HG02981 (cell line): ENCODE measurements around the gene IL3RA.
"Not testable (repeated sequence)": the region's sequence is repeated elsewhere in the genome, so short reads cannot be mapped to it uniquely, and the experiment has no call there.

Experiments used
- ATAC-seq: cut with Tn5 transposase; IDR thresholded peaks from one replicate; pipeline ENCODE4 v1.9.1; 2021; ENCODE audit warnings: mild to moderate bottlenecking, moderate library complexity; ENCODE audit not compliant: unreplicated experiment

Gene IL3RA

DNA sequence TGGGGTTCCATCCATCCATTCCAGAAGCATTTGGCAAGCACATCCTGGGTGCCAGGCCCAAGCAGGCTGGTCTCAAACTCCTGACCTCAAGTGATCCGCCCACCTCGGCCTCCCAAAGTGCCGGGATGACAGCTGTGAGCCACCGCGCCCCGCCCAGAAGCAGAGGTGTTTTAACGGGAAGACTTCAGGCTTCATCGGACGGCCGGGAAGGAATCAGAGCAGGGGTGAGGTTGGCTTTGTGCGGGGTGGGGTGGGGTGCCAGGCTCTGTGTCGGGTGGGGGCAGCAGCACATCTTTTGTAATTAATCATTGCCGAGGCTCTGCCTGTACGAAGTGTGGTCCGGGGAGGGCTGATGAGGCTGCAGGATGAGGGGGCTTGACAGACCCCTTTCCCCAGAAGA lies 60.4 kb downstream of the IL3RA start:
- ATAC-seq, result no peak

DNA sequence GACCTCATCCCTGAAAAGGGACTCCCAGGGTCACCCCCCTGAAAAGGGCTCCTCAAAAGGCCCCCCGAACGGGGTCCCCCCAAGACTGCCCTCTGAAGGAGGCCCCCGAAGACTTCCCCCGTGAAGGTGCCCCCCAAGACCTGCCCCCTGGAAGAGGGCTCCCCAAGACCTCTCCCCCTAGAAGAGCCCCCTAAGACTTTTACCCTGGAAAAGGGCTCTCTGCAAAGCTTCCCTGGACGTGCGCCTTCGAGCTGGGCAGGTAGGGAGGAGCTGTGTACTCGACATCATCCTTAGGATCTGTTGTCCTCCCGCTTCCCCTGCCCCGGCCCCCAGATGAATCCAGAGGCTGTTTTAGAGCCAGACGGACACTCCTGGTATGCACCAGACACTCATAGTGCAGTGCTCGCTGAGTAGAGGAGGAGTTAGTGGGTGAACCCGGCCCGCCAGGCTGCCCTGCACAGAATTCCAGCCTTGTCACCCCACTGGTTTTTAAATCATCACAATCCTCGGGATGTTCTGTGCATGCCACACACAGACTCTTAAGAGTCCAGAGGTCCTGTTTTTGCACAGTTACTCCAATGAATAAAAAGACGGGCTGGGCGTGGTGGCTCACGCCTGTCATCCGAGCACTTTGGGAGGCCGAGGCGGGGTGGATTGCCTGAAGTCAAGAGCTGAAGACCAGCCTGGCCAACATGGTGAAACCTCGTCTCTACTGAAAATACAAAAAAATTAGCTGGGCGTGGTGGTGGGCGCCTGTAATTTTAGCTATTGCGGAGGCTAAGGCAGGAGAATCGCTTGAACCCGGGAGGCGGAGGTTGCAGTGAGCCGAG lies 61.1 kb downstream of the IL3RA start:
- ATAC-seq, result no peak

DNA sequence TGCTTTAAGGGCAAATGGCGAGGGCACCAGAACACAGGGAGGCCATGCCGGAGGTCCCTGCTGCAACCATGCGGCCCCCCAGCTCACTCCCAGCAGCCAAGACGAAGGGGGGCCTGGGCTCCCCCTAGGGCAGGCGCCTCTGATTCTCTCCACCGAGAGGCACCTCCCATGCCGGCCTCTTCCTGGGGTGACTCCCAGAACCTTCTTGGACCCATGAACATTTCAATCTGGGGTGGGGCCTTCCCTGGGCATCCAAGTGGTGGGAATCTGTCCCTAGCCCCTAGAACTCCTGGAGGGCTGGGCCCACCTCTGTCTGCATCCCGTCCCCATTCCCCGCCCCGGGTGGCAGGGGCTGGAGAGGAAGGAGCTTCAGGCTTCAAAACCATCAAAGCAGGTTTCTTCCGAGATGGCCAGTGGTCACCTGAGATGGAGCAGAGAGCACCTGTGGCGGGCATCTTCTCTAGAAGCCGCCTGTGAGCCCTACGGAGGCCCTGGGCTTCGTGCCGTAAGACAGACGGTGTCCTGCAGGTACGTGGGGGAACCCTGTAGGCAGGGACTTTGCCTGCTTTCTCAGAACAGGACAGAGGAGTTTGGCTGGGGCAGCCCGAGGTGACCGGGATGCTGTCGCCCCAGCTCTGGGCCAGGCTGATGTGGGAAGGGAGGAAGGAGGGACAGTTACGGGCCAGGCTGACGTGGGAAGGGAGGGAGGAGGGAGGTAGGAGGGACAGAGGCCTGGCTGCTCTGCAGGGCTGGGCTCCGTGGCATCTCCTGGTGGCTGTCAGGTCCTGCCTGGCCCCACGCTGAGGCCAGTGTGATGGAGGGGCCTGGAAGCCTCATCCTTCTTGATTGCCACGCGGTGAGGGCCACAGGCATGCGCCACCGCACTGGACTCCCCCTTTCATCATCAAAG lies 62.1 kb downstream of the IL3RA start:
- no peak for ATAC-seq

DNA sequence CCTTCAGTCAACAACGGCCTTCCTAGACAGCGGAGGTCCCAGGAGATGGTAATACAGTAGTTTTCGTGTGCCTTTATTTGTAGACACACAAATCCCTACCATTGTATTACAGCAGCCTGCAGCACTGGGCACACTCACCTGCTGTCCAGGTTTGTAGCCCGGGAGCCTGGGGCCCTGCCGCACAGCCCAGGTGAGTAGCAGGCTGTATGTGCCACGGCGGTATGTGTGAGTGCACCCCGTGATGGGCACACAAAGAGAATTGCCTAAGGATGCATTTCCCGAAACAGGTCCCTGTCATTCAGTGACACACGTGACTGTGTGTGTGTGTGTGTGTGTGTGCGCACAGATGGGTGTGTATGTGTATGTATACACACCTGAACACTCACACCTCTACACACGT lies 63.5 kb downstream of the IL3RA start:
- no peak for ATAC-seq

DNA sequence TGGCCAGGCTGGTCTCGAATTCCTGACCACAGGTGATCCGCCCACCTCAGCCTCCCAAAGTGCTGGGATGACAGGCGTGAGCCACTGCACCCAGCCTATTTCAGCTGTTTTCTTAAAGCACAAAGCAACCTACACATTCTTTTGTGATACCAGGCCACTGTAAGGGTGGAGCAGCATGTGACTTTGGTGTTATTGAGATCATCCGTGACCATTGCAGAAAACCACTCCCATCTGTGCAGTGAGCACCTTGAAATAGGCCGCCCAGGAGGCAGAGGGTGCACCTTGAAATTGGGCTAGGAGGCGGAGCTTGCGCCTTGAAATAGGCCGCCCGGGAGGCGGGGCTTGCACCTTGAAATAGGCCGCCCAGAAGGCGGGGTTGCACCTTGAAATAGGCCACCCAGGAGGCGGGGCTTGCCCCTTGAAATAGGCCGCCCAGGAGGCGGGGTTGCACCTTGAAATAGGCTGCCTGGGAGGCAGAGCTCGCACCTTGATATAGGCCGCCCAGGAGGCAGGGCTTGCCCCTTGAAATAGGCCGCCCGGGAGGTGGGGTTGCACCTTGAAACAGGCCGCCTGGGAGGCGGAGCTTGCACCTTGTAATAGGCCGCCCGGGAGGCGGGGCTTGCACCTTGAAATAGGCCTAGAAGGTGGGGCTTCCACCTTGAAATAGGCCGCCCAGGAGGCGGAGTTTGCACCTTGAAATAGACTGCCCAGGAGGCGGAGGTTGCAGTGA lies 64.3 kb downstream of the IL3RA start:
- ATAC-seq, result no peak

GRCh38 chrX:1401611-1402430 lies 65.2 kb downstream of the IL3RA start:
- ATAC-seq, result no peak

DNA sequence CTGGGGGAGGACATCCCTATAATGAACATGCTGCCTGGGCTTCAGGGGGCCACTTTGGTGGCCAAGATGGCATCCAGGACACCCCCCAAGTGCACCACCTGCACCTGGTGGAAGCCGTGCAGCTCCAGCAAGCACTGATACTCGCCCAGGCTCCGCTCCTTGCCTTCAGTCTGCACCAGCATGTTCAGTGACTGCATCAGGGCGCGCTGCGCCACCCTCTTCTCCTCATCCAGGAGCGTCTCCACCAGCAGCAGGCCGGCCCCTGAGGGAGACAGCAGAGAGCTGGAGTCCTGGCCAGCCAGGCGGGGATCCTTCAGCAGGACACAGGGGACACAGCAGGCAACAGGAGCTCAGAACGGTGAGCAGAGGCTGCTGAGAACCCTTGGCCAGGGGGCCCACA lies 66.6 kb downstream of the IL3RA start:
- ATAC-seq, result no peak

DNA sequence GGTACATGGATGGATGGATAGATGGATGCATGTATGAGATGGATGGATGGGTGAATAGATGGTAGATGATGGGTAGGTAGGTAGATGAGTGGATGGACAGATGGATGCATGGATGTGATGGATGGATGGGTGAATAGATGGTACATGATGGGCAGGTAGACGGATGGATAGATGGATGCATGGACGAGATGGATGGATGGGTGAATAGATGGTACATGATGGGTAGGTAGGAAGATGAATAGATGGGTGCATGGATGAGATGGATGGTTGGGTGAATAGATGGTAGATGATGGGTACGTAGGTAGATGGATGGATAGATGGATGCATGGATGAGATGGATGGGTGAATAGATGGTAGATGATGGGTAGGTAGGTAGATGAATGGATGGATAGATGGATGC lies 67.3 kb downstream of the IL3RA start:
- not testable (repeated sequence) for ATAC-seq

- not testable (repeated sequence) for ATAC-seq
Measured at GRCh38 chrX:1405769-1406168, 69.2 kb downstream of the IL3RA start.

GRCh38 chrX:1407035-1407434 lies 70.5 kb downstream of the IL3RA start:
- ATAC-seq, result no peak

- no peak for ATAC-seq
Measured at GRCh38 chrX:1411326-1411725, 74.7 kb downstream of the IL3RA start.

- no peak for ATAC-seq
Measured at GRCh38 chrX:1412551-1413161, 76.1 kb downstream of the IL3RA start.

- ATAC-seq, result no peak
Measured at GRCh38 chrX:1416327-1416784, 79.8 kb downstream of the IL3RA start.

DNA sequence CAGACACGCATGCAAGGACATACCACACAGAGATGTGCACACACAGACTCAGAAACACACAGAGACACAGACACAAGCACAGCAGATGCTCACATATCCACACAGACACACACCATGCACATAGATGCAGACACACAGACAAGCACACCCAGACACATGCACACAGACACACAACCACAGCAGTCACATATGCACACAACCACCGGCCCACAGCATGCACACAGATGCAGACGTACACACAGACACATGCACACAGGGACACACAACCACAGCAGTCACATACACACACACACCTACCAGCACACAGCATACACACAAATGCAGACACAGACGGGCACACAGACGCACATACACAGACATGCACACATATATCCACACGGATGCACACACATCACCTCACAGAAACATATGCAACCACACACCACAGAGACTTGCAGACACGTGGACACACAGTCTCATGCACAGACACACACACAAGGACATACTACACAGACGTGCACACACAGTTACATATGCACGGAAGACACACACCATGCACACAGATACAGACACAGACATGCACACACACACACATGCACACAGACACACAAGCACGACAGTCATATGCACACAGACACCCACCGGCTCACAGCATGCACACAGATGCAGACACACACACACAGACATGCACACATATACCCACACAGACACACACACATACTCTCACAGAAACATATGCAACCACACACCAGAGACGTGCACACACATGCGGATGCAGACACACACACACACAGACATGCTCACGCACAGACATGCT lies 80.6 kb downstream of the IL3RA start:
- no peak for ATAC-seq

DNA sequence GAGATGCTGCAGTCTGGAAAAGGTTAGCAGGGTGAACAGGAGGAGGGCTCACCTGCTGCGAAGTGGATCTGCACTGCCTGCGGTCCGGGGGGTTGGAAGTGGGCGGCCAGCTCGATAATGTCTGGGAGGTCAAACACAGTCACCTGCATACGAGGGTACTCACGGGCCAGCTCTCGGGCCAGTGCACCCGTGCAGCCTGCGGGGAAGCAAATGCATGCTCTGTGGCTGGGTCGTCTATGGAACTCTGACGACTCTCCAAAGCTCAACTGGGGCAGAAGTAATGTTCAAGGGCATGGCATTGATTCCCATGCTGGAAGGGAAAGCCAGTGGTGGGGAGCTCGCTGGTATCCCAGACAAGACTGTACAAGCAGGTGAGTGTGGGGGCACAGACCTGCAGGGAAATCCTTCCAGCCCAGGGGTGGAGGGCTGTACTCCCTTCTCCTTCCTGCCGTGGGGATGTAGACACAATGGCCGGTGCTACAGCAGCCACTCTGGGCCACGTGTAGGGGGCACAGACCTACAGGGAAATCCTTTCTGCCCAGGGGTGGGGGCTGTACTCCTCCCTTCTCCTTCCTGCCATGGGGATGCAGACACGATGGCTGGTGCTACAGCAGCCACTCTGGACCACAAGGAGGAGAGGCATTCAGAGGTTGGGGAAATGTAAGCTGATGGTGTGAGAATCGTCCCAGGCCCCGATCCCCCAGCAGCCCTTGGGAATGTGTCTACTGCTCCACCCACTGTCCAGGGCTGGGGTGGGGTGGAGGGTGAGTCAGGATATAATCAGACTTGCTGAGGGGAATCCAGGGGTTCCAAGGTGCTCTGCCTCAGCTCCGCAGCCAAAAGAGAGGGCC lies 81.6 kb downstream of the IL3RA start:
- ATAC-seq, result no peak

- no peak for ATAC-seq
Measured at GRCh38 chrX:1418901-1419544, 82.4 kb downstream of the IL3RA start.

GRCh38 chrX:1419545-1420355 lies 83.2 kb downstream of the IL3RA start:
- no peak for ATAC-seq
